Astrocyte of the cerebellum (primary cell): ENCODE results near the gene NAIP.
"Not testable (repeated sequence)": the region's sequence is repeated elsewhere in the genome, so short reads cannot be mapped to it uniquely, and the experiment has no call there.

ENCODE experiments used
- DNase-seq: peaks from one replicate; pipeline ENCODE4 v3.0.0-alpha.2; 2011; ENCODE audit warnings: low read depth
- H3K4me3 ChIP-seq: 2 replicates; pipeline ENCODE4 v1.5.1; 2011; ENCODE audit warnings: mild to moderate bottlenecking, low read depth, low read length, moderate library complexity
- CTCF ChIP-seq: IDR thresholded peaks from 2 replicates; pipeline ENCODE4 v1.5.1; 2012; ENCODE audit warnings: low read length, low read depth, moderate library complexity, mild to moderate bottlenecking; ENCODE audit errors: missing control alignments
- in situ Hi-C: cut with HindIII; loops from 2 replicates; pipeline ENCODE4 v1.10.0; 2017; ENCODE audit warnings: low sequenced_read_pairs

Gene NAIP

GRCh38 chr5:71025289-71025953 lies at the start of gene NAIP:
TSS of gene NAIP (minus strand) at chr5:71025339. CDS start at chr5:71012915, 12,424 bp downstream.
- DNase-seq, in situ Hi-C loops, H3K4me3 ChIP-seq: not testable (repeated sequence)

- DNase-seq, in situ Hi-C loops, H3K4me3 ChIP-seq: not testable (repeated sequence)
Measured at GRCh38 chr5:71067262-71067928, 42.3 kb upstream of the NAIP start, which contains the start of gene GTF2H2. TSS of gene GTF2H2 (minus strand) at chr5:71067676. CDS start at chr5:71062763, 4,913 bp downstream.

- in situ Hi-C loops, H3K4me3 ChIP-seq, DNase-seq: not testable (repeated sequence)
Measured at GRCh38 chr5:71061322-71061721, 36.2 kb upstream of the NAIP start.

- H3K4me3 ChIP-seq, in situ Hi-C loops, DNase-seq: not testable (repeated sequence)
Measured at GRCh38 chr5:71059426-71059825, 34.3 kb upstream of the NAIP start.

- H3K4me3 ChIP-seq, DNase-seq, in situ Hi-C loops: not testable (repeated sequence)
Measured at GRCh38 chr5:71044808-71045207, 19.7 kb upstream of the NAIP start.

DNA sequence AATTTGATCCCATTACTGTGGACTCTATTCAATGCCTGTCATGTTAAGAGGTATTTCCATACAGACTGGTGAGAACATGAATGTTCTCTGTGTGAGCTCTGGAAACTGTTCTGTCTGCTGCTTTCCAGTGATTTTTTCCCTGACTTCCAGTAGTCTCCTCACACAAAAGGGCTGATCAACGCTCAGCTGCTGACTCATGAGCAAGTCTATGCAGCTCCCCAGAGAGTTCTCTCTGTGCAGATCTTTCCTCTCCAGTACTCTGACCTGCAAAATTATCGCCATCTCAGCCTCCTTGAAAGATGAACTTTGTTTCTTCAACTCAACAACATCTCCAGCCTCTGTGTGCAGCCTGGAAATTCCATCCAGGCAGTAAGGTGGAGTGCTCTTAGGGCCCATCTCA lies 19.0 kb upstream of the NAIP start:
- in situ Hi-C loops, DNase-seq: not testable (repeated sequence)

GRCh38 chr5:71031046-71031776 lies 6.1 kb upstream of the NAIP start:
- H3K4me3 ChIP-seq, in situ Hi-C loops, DNase-seq: not testable (repeated sequence)

More for the DNA sequence above, 19.0 kb upstream of the NAIP start:
- not testable (repeated sequence) for H3K4me3 ChIP-seq

DNA sequence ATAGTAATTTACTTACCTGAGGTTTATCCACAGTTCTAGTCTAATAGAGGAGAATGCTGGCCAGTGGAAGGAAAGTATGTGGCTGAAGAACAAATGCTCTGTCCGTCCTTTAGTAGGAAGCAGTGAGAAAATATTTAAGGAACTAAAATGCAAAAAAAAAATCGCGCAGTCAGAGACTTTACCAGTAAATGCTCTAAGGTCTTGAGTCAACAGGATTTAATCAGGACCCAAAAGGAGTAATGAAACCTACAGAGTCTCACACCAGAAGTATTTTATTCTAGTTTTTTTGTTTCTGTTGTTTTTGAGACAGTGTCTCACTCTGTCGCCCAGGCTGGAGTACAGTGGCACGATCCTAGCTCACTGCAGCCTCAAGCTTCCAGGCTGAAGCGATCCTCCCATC lies 4.5 kb downstream of the NAIP start:
- in situ Hi-C loops, H3K4me3 ChIP-seq, DNase-seq: not testable (repeated sequence)

DNA sequence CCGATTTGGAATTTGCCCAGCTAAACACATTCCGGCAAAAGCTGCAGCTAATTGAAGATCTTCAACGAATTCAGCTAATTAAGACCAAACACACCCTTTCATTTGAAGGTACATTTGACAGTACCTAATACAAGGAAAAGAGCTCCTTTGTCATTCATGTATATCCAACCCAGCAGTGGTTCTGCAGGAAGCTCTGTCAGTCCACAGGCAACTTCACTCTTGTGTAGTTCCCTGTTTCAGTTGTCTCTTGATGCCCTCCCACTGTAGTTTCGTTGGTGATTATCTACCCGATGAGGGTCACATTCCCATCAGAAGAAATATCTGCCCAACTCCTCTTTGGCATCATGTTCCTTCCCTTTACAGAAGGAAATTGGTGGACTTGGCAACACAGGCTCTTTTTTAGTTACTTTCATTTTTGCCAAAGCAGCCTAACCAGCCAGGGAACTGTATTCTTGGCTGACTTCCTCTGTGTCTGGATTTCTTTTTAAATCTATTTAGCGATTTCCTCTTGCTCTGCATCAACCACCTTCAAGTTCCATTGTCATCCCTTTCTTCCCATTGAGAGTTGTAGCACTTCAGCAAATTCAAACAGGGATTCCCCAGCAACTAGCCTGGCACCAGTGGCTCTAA lies 6.6 kb downstream of the NAIP start:
- in situ Hi-C loops, H3K4me3 ChIP-seq, DNase-seq: not testable (repeated sequence)

GRCh38 chr5:71014176-71014575 lies 11.0 kb downstream of the NAIP start:
- in situ Hi-C loops, result no loop called here
- H3K4me3 ChIP-seq, result no peak overlapping the region
- no peak for DNase-seq
- TF ChIP-seq CTCF, result no peak

- TF ChIP-seq CTCF, result no peak
- no peak overlapping the region for H3K4me3 ChIP-seq
- in situ Hi-C loops, result no loop called here
- DNase-seq, result no peak
Measured at GRCh38 chr5:71013575-71013974, 11.6 kb downstream of the NAIP start.
